Measurements from ENCODE around the gene CDC42BPA.
"Not testable (repeated sequence)": the region's sequence is repeated elsewhere in the genome, so short reads cannot be mapped to it uniquely, and the experiment has no call there.

CDC42BPA gene

DNA sequence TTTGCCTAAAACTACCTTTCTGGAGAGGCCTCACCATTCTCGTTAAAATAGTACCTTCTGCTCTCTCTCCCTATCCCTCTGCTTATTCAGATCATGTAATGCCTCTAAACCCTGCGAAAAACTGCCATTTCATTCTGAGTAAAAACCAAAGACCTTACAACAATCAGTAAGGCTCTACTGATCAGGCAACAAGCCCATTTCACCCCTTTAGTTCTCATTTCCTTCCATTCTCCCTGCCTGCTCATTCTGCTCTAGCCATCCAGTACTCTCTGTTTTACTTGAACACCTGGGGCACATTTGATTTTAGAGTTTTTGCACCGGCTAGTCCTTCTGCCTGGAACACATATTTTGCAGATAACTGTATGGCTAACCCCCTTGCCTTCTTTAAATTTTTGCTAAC, 190.4 kb downstream of the CDC42BPA start:
- DNase-seq = no peak

DNA sequence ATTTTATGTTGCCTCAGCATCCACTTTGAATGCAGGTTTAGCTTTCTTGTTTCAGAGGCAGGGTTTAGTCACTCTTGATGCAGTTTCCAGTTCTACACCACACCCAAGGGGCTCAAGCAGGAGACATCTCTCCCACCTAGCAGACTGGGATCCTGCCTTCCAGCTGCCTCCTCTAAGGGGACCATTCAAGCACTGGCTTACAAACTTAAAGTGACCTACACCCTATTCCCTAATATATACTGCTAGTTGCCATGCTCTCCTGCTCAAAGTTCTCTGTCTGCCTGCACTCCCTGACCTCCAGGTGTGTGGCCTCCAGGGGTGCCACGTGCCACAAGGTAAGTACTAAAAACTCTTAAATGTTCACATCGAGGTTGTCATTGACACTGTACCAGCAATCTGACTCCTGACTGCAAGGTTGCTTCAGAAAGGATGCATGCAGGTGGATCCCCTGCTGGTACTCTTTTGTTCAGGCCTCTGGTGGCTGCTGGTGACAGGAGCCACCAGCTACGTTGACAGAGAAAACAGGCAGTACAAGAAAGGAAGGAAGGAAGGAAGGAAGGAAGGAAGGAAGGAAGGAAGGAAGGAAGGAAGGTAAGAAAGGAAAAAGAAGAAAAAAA, 192.3 kb downstream of the CDC42BPA start:
- DNase-seq = no peak

DNA sequence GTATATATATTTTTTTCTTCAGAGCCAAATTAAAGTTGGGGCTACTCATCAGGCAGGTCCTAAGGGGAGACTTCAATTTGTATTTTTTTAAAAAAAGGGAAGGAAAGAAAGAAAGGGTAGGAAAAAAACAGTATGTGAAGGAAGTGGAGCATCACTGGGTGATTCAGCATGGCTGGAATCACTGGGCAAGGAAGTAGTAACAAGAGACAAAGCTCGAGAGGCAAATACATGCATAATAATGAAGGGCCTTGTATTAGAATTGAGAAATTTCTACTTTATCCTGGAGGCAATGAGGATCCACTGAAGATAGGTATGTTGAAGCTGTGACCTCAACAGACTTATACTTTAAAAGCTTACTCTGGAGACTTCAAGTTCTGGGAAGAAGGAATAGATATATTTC, 193.8 kb downstream of the CDC42BPA start:
- no peak for DNase-seq

DNA sequence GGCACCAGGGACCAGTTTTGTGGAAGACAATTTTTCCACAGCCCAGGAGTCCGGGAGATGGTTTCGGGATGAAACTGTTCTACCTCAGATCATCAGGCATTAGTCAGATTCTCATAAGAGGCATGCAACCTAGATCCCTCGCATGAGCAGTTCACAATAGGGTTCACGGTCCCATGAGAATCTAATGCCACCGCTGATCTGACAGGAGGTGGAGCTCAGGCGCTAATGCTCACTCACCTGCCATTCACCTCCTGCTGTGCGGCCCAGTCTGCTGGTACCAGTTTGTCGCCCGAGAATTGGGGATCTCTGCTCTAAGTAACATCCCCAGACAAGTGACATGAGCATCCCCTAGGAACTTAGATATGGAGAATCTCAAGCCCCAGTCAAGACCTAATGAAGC, 197.5 kb downstream of the CDC42BPA start:
- DNase-seq = no peak

DNA sequence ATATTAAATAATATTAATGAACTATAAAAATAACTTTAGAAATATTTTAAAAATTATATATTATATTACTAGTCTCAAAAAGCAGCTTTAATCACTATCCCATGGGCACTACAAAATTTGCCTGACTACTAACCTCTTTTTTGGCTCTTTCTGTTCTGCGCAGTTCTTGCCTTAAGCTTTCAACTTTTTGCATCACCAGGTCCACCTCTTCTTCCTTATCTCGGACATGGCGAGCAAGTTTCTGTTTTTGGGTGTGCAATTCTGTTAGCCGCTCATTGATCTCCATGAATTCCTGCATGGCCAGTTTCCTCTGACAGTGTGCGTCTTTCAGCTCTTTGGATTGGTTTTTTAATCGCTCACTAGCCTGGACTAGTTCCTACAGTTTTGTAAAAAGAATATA, 205.8 kb downstream of the CDC42BPA start:
- DNase-seq = no peak

DNA sequence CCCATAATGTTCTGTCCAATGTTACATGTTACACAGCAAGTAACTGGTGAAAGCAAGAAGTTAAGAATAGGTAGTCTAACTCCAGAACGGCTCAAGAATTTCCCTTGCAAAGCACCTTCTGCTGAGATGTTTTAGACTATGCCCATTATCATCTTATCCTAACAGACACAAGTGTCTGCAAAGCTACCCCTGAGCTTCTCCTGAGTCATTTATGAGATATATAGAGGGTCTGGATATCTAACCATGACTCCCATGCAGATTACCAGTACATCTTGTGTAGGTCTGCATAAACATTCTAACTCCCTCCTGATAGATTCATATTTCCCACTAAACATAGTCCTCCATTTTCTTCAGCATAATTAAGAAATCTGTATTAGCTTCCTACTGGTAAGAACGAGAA, 206.5 kb downstream of the CDC42BPA start:
- DNase-seq = no peak

DNA sequence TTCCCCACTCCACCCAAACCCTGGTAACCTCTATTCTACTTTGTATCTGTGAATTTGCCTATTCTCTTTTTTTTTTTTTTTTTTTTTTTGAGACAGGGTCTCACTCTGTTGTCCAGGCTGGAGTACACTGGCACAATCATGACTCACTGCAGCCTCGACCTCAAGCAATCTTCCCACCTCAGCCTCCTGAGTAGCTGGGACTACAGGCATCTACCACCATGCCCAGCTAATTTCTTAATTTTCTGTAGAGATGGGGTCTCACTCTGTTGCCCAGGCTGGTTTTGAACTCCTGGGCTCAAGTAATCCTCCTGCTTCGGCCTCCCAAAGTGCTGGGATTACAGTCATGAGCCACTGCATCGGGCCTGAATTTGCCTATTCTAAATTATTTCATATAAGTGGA, 213.0 kb downstream of the CDC42BPA start:
- DNase-seq = not testable (repeated sequence)

DNA sequence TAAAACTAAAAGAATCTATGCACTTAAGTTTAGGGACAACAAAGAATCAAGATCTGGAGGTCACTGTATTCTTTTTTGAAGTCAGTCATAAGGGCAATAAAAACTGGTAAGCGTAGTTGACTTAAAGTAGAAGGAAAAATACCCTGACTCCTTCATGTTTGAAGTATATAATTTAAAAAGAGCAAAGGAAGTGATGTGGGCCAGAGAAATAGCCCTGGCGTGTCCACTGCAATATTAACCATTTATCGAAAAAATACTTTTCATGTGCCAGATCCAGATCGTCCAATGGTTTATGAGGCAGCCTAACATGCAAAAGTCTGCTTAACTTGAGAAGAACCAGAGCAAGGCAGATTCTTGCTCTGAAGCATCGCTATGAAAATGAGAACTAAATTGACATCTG, 216.2 kb downstream of the CDC42BPA start:
- no peak for DNase-seq

DNA sequence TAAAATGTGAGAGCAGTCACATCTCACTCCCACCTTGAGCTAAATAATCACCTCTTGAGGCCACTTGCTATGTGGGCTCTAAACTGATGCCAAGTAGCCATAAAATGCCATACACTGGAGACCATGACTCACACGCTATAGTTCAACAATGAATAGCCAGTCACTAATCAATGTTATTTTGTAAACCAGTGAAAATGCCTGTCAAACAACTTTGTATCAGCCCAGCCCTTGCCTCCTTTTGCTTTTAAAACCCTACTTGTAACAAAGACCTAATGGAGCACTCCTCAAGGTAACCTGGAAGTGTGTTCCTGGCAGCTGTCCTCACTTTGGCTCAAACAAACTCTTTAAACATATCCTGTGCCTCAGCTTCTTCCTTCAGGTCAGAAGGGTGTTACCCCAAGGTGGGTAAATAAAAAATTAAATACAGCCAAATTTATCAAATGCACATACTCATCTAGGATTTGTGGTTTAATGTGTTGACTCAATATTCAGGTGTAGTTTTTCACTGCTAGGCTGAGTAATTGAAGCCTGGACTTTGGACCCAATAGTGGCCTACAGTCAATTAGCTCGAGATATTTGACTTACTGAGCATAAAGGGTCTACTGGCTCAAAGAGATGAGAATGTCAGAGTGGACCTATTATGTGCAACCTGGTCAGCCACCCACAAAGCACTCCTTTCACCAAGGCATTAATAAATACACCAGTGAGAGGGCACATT, 223.9 kb downstream of the CDC42BPA start:
- DNase-seq = peak; percentile 30 to 50

DNA sequence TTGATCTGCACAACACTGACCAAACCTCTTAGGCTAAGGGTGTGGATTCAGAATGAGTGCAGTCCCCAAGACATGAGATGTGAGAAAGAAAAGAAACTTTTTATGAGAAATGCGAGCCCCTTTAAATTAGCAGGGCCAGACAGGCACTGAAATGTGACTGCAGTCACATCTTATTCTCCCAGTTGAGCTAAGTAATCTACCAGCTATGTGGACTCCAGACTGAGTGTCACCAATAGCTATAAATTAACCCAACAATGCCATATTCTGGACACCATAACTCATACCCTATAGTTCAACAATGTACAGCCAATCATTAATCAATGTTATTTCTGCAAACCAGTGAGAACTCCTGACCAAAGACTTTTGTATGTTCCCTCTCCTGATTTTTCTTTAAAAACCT, 225.0 kb downstream of the CDC42BPA start:
- no peak for DNase-seq

DNA sequence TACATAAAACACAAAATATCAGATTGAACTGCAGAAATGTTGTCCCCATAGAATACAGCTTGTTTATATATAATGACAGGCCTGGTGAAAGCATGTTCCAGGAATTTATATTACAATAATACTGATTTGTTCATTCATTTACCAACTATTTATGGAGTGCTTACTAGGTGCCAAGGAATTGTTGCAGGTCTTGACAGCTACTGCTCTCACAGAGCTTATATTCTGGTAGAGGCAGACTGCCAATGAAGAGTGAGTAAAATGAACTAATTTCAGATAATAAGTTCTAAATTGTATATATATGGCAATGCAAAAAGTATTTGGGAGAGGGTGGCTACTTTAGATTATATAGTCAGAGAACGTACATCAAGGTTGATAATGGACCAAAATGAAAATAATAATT, 226.2 kb downstream of the CDC42BPA start:
- no peak for DNase-seq

DNA sequence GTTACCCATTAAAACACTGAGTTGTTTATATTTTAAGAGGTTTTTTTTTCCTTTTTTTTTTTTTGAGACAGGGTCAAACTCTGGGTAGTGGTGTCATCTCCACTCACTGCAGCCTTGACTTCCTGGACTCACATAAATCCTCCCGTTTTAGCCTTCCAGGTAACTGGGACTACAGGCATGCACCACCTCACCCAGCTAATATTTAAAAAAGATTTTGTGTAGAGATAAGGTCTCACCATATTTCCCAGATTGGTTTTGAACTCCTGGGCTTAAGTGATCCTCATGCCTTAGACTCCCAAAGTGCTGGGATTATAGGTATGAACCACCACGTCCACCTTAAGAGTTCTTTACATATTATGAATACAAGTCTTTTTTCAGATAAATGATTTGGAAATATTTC, 231.7 kb downstream of the CDC42BPA start:
- DNase-seq = no peak

DNA sequence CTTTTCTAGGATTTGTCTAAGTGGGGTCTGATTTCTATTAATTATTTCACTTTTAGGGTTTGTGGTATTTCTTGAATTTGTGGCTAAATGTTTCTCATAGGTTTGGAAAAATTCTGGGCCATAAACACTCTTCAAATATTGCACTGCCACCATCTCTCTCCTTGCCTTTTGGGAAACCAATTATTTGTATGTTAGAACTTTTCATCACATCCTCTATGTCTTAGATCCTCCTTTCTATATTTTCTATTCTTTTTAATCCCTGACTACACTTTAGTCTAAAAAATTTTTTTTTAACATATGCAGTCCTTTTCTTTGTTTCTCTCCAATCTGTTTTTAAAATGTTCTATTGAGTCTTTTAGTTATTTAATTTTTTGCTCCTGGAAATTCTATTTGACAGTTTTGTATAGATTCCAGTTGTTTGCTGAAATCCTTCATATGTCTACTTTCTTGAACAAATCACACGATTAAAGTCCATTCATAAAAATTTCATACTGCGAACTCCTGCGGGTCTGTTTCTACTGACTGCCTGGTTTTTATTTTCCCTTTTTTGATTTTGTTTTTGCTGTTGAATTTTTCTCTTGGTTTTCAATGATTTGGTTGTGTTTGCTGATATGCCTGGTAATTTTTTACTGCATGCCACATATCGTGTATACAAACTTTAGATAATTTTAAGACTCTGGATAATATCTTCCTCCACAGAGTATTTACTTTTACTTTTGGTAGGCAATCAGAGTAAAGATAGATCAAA, 235.1 kb downstream of the CDC42BPA start:
- DNase-seq = no peak

DNA sequence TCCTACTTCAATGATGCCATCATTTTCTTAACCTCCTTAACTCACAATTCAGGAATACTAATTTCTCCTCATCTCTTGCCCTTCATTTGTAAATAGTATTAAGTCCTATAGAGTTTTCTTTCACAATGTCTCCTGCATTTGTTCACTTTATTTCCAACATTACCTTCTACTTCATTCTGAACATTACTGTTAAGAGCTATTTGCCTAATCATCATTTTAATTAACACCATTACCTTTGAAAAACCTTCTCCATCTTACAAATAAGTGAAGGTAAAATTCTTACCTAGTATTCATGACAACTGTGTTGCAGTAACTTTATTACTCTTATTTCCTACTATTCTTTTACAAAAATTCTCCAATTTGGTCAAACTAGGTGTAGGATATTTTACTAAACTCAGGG, 240.5 kb downstream of the CDC42BPA start:
- no peak for DNase-seq

DNA sequence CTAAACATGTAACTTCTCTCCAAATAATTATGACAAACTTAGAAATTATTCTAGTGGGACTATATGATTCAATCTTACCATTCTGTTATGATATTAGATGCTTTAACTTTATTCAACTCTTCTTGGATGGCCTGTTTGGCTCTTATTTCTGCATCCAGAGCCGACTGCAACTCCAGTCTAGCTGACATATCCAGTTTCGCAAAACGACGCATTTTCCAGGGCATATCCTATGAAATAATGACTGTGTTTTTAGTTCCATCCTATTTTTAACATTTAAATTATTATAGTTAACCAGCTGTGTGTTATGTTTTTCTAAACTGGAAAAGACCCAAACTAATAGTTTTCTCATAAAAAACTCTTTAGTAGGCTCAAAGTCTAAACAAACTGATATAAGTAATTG, 244.5 kb downstream of the CDC42BPA start:
- no peak for DNase-seq

DNA sequence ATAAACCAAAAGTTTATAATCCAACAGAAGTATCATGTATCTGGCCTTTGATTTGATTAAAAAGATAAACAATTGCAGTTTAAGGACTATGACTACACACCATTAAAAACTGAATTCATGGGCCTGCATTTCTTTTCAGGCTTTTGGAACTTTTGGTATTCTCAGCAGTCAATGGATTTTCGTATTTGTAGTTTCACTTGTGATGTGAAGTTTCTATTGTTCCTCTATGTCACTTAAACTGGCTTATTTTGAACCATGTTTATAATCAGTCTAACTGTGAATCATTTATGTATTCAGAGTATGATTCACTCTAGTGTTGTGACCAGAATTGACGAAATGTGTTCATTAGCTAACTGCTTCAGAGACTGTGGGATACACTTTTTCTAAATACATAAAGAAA, 245.3 kb downstream of the CDC42BPA start:
- no peak for DNase-seq

DNA sequence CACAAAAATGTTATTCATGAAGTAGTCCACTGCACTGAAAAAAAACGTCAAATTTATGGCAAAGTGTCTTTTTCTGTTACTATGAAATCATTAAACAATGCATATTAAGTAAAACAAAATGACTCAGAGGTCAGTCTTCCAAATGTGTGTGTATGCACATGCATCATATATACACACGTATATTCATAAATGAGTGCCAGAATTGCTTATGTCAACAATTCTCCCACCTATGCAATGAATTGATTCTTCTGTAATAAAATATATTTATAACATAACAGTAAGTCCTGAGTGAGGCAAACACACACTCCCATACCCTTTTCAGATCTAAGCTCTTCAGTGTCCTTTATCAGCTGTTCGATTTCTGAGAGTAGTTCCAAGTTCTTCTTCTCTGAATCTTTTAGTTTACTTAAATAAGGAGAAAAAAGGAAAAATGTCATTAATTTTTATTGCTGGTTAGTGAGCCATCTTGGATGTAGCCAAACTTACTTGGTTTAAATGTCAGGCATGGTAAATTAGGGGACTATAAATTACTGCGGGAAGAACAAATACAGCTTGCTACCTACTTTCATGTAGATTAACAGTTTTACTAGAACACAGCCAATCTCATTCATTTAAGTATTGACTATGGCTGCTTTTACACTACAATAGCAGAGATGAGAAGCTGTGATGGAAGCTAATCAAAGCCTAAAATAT, 246.3 kb downstream of the CDC42BPA start:
- DNase-seq = no peak

DNA sequence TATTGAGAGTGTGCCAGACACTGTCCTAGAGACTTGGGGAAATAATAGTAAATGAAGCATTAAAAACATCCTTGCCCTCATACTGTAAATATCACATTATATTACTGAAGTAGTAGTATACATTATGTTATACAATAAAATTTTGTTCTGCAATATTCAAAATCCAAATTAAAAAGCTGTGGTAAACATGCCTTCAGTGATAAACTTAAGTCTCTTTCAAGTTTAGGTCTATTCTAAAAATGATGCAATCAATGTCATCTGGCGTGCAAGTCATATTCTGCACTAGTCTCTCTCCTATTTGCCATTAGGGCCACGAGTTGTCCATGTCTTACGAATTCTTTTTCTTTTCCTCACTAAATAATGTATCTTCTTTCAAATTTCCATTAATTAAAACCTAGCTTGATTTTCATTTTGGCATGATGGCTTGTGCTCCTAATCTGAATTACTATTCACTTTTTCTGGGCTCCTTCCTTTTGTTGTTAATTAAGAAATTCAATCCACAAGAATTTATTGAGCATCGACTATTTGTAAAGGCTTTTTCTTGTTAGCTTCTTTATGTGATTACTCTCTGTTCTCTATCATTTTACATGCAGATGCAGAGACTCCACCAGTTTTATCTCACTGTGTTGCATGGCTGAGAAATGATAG, 247.5 kb downstream of the CDC42BPA start:
- no peak for DNase-seq

DNA sequence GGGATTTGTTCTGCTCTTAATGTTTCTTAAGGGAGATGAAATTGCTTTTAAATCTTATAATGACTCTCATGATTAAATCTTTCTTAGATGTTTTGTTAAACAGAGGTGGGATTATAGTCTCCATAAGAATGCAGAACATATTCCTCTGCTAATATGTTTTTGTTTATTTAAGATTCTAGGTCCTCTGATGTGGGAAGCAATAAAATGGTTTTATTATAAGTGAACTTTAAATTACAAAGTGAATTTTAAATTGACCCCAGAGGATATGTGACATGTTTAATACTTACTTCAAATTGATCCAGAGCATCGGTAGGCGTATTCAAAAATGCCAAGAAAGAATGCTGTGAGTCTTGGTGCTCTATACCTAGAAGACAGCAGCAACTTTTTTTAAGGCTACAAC, 248.8 kb downstream of the CDC42BPA start:
- no peak for DNase-seq

DNA sequence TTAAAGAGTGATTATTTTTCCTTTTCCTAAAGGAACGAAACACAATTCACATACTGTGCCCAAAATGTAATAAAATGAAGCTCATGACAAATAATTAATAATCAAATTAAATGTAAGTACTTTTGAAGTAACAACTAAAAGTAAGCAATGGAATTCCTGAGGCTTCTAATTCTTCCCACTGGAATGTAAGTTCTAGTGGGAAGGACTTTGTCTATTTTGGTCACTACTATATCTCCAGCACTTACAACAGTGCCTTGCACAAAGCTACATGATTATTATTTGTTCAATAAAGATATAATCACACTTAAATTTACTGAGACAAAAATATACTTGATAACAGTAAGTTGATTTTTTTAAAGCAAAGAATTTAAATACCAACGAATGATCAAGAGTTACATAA, 249.4 kb downstream of the CDC42BPA start:
- no peak for DNase-seq

DNA sequence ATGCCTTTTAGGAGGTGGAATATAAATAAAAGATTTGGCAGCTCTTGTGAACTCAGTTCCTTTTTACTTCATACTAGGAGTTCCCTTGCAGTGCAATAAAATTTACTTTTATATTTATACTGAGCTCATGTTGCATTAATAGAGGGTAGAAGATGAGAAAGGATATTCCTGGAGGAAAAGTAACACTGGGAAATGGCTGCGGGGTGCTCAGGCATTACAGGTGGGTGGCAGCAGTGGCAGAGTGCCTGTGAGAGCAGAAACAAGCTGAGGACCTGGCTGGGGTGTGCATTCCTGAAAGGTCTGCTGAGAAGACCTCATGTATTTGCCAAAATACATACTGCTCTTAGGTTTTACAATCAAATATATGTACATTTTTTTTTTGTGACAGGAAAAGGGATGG, 251.3 kb downstream of the CDC42BPA start:
- DNase-seq = no peak

DNA sequence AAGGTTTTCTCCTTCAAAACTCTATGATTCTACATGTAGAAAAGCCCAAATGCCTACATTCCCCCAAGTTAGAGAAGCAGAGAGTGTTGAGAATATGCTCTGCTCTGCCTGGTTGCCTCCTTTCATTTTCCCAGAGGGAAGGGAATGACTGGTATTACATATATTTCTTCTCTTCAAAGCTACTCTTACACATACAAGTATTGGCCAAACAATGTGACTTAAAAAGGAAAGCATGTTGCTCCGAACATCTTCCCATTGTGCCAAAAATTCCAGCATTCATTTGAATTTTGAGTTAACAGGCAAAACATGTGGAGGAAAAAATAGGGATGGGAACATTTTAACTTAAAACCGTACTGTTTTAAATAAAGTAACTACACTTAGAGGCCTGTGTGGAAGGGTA, 253.0 kb downstream of the CDC42BPA start:
- no peak for DNase-seq

DNA sequence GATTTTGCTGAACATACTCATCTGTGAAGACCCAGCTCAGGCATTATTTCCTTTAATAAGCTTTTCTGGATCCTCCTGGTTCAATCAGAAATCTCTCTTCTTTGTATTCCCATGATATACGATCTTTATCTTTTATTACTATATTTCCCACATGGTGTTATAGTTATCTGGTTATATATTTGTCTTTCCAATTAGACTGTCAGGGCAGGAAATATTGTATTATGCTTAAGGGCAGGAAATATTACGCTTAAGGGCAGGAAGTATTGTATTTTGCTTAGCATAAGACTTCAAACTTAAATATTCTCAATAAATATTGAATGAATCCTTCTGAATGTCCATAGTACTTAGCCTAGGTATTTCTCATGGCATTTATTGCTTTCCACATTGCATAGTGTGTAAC, 256.0 kb downstream of the CDC42BPA start:
- no peak for DNase-seq
